Body of pancreas (tissue), 4 donors: ENCODE measurements around the gene TSPAN33.
A peak's percentile ranks its signal among the peaks of the same experiment; 100 is the strongest.

Experiments
- CTCF ChIP-seq, 7 experiments: fragments of 450-650 bp in 4 of 7; fragments of 200-600 bp in 3 of 7; sonication (generic) in 3 of 7; IDR thresholded peaks; one replicate each; pipeline ENCODE4 v1.5.1; 2016 to 2019; ENCODE audit warnings: antibody characterized with exemption in 7 of 7
- POLR2A ChIP-seq, 3 donors: fragments of 450-650 bp; IDR thresholded peaks; one replicate each; pipeline ENCODE4 v1.6.1; 2016; ENCODE audit warnings: antibody characterized with exemption in 3 of 3, mild to moderate bottlenecking in 2 of 3

- TF ChIP-seq CTCF (IDR thresholded peaks at IDR 0.05) (peak; percentile 77 to 95 (median 91)), POLR2A (IDR thresholded peaks at IDR 0.05) (no peak)
Measured at GRCh38 chr7:129218514-129219062, 74.1 kb downstream of the TSPAN33 start.
